ENCODE results near the gene MRPL34. TPM values are rescaled to one million over a fixed set of nuclear protein-coding genes. Genes with fewer than 3 reads are reported as not detected.

Gene MRPL34
- total and polyA plus RNA-seq, 4 donors: 22.3 to 137 (median 93.4) TPM

DNA sequence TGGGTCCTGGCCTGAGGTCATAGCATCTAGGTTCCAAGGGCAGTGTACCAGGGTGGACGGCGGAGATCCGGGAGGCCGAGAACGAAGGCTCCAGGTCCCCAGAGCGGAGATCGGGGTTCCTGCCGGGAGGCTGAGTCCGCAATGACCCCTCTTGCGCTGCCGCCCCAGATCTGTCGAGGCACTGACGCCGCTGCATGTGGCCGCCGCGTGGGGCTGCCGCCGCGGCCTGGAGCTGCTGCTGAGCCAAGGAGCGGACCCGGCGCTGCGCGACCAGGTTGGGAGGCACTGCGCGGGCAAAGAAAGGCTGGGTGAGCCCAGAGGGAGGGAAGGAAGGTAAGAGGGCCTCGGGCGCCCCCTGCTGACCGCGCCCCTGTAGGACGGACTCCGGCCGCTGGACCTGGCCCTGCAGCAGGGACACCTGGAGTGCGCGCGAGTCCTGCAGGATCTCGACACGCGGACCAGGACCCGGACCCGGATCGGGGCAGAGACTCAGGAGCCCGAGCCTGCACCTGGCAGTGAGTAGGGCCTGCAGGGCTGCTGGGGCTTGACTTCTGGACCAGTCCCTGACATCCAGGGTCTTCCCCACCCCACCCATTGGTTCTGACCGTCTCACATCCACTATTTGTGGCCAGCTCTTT, 23.1 kb upstream of the MRPL34 start:
- ATAC-seq (ENCODE audit: insufficient read depth, low FRiP score): peak; percentile 97
- 3% methylated on average over 45 of the region's 45 CpGs for WGBS, 2 donors

GRCh38 chr19:17283504-17283996, 22.1 kb upstream of the MRPL34 start:
- Histone ChIP-seq H3K27me3 (ENCODE audit: control insufficient read depth in 3 of 3, insufficient read depth in 3 of 3, low read length in 2 of 3) (peaks cover 0 to 3% (median 0%) of the 10 kb centered on the region in 3 donors), H3K4me3 (no peak overlapping the region), H3K9me3 (ENCODE audit: control insufficient read depth in 4 of 4, insufficient read depth in 3 of 4, low read length in 3 of 4) (no peaks in the 10 kb centered on the region), H3K4me1 (ENCODE audit: control insufficient read depth in 5 of 5, insufficient read depth in 5 of 5, low read length in 5 of 5) (peaks cover 0 to 8% (median 0%) of the 10 kb centered on the region in 5 donors), H3K9ac (ENCODE audit: insufficient read depth in 1 of 2, low read length in 2 of 2) (no peak overlapping the region), H3K27ac (ENCODE audit: low read depth in 1 of 2, low read length in 1 of 2) (no peak overlapping the region), H3K36me3 (ENCODE audit: control insufficient read depth in 4 of 4, insufficient read depth in 4 of 4, low read length in 4 of 4) (peaks cover 0 to 4% (median 1%) of the 10 kb centered on the region in 4 donors)
- ATAC-seq (ENCODE audit: insufficient read depth, low FRiP score) (no peak), DNase-seq (no peak)
- 91 to 92% methylated on average over 7 of the region's 7 CpGs for WGBS, 2 donors
- TF ChIP-seq CTCF (IDR thresholded peaks at IDR 0.05; ENCODE audit: control extremely low read depth, extremely low read depth): no peak

More for the DNA sequence above, 23.1 kb upstream of the MRPL34 start:
- TF ChIP-seq CTCF (IDR thresholded peaks at IDR 0.05; ENCODE audit: control extremely low read depth, extremely low read depth): peak; percentile 93
- DNase-seq: peak; percentile 72 to 83 (median 82)
- Histone ChIP-seq H3K27me3 (ENCODE audit: control insufficient read depth in 3 of 3, insufficient read depth in 3 of 3, low read length in 2 of 3) (peaks cover 0 to 3% (median 0%) of the 10 kb centered on the region in 3 donors), H3K4me3 (no peak overlapping the region), H3K4me1 (ENCODE audit: control insufficient read depth in 5 of 5, insufficient read depth in 5 of 5, low read length in 5 of 5) (peaks cover 0 to 8% (median 0%) of the 10 kb centered on the region in 5 donors), H3K9ac (ENCODE audit: insufficient read depth in 1 of 2, low read length in 2 of 2) (no peak overlapping the region), H3K36me3 (ENCODE audit: control insufficient read depth in 4 of 4, insufficient read depth in 4 of 4, low read length in 4 of 4) (peaks cover 0 to 8% (median 1%) of the 10 kb centered on the region in 4 donors), H3K9me3 (ENCODE audit: control insufficient read depth in 4 of 4, insufficient read depth in 3 of 4, low read length in 3 of 4) (no peaks in the 10 kb centered on the region), H3K27ac (ENCODE audit: low read depth in 1 of 2, low read length in 1 of 2) (no peak overlapping the region)

- 91 to 92% methylated on average over 18 of the region's 18 CpGs for WGBS, 2 donors
- Histone ChIP-seq H3K27ac (ENCODE audit: low read depth in 1 of 2, low read length in 1 of 2) (no peak overlapping the region), H3K9me3 (ENCODE audit: control insufficient read depth in 4 of 4, insufficient read depth in 3 of 4, low read length in 3 of 4) (no peaks in the 10 kb centered on the region), H3K9ac (ENCODE audit: insufficient read depth in 1 of 2, low read length in 2 of 2) (no peak overlapping the region), H3K4me1 (ENCODE audit: control insufficient read depth in 5 of 5, insufficient read depth in 5 of 5, low read length in 5 of 5) (peaks cover 0 to 8% (median 0%) of the 10 kb centered on the region in 5 donors), H3K27me3 (ENCODE audit: control insufficient read depth in 3 of 3, insufficient read depth in 3 of 3, low read length in 2 of 3) (peaks cover 0 to 3% (median 0%) of the 10 kb centered on the region in 3 donors), H3K4me3 (no peak overlapping the region), H3K36me3 (ENCODE audit: control insufficient read depth in 4 of 4, insufficient read depth in 4 of 4, low read length in 4 of 4) (no peaks in the 10 kb centered on the region)
- DNase-seq (no peak), ATAC-seq (ENCODE audit: insufficient read depth, low FRiP score) (no peak)
- TF ChIP-seq CTCF (IDR thresholded peaks at IDR 0.05; ENCODE audit: control extremely low read depth, extremely low read depth): no peak
Measured at GRCh38 chr19:17285415-17286135, 20.1 kb upstream of the MRPL34 start.
